Heart left ventricle (tissue), 16 donors: ENCODE measurements around the gene SRD5A3. TPM values are rescaled to one million over a fixed set of nuclear protein-coding genes. Genes with fewer than 3 reads are reported as not detected.

Experiments
- ATAC-seq, 4 donors: fragments of 200-7000 bp; cut with Tn5 transposase; one replicate each; pipeline ENCODE4 v1.9.1; 2020 to 2022; ENCODE audit warnings: moderate library complexity in 4 of 4, mild to moderate bottlenecking in 3 of 4, moderate number of reproducible peaks in 1 of 4
- DNase-seq, 5 donors: peaks; one replicate each; pipeline ENCODE4 v3.0.0-alpha.2; 2020
- H3K27ac ChIP-seq, 12 donors: fragments of 200-600 bp; sonication (generic) in 4 of 12; one replicate each; pipeline versions ENCODE4 v1.5.0 to v1.8.0; 2016 to 2022; ENCODE audit warnings: mild to moderate bottlenecking in 2 of 12
- H3K27me3 ChIP-seq, 9 donors: fragments of 200-600 bp; sonication (generic) in 2 of 9; one replicate each; pipeline versions ENCODE4 v1.5.1 to v1.8.0; 2016 to 2022; ENCODE audit warnings: mild to moderate bottlenecking in 3 of 9
- H3K36me3 ChIP-seq, 9 donors: fragments of 200-600 bp; sonication (generic) in 2 of 9; one replicate each; pipeline versions ENCODE4 v1.5.0 to v1.8.0; 2018 to 2022; ENCODE audit warnings: mild to moderate bottlenecking in 2 of 9
- H3K4me1 ChIP-seq, 12 donors: fragments of 200-600 bp; sonication (generic) in 4 of 12; one replicate each; pipeline versions ENCODE4 v1.5.0 to v1.8.0; 2016 to 2022; ENCODE audit warnings: mild to moderate bottlenecking in 3 of 12
- H3K4me3 ChIP-seq, 12 donors: fragments of 200-600 bp; sonication (generic) in 4 of 12; one replicate each; pipeline versions ENCODE4 v1.5.0 to v1.8.0; 2017 to 2022; ENCODE audit warnings: mild to moderate bottlenecking in 9 of 12, moderate library complexity in 4 of 12
- H3K9me3 ChIP-seq, 12 donors: fragments of 200-600 bp; sonication (generic) in 4 of 12; one replicate each; pipeline versions ENCODE4 v1.5.0 to v1.8.0; 2016 to 2022; ENCODE audit warnings: mild to moderate bottlenecking in 1 of 12
- POLR2A ChIP-seq, 2 donors: fragments of 450-650 bp; IDR thresholded peaks; one replicate each; pipeline ENCODE4 v1.6.1; 2017; ENCODE audit warnings: antibody characterized with exemption in 2 of 2, mild to moderate bottlenecking in 2 of 2, moderate library complexity in 2 of 2
- WGBS, 4 donors: extraction: QIAGEN DNeasy Blood & Tissue Kit in 2 of 4; methylation state at CpG; one replicate each; pipeline versions ENCODE4 v1.1.5 to v1.1.7; 2013 to 2018; 5-methylcytosine and 5-hydroxymethylcytosine counted together
- intact Hi-C, 10 donors: fragments of 100-400 bp; cut with DNase I; formaldehyde crosslinking; loops; one replicate each; pipeline versions ENCODE4 v1.11.1 to v1.14.2; 2022
- polyA plus RNA-seq, 2 donors: library from polyadenylated mRNA; stranded (reverse); fragments of 200-250 nt; gene quantifications; one replicate each; pipeline ENCODE4 v1.2.3, GENCODE V29; 2013
- total RNA-seq, 9 donors: library from RNA; depleted of rRNA in 2 of 9; stranded (reverse); fragments of >200 nt in 2 of 9; fragmentation: NEBNext Ultra II Directional in 3 of 9; extraction: Animal tissue kit (Norgen Biotek cat#: 25700) in 3 of 9; gene quantifications; one replicate each; pipeline versions ENCODE4 v1.1.0 to v1.2.4, GENCODE V29; 2016 to 2023
- TF ChIP-seq, protein P1 (sequence below), 12 donors: fragments of 200-600 bp; sonication (generic) in 4 of 12; IDR thresholded peaks; one replicate each; pipeline versions ENCODE4 v1.5.0 to v1.8.0; 2018 to 2022; ENCODE audit warnings: antibody characterized with exemption in 12 of 12, mild to moderate bottlenecking in 5 of 12
- donor health status: ischemic (EF 13 %, LVEDD 7.1; RV severe dilation, severe dysfunction).
- donor health status: healthy with polysubstance abuse.
- donor health status: DM: no; HTN: yes; CAD: no.
- donor health status: DM: no; HTN: no; CAD: no.
- donor health status: ischemic (EF 25% LVEDD 6.9; RV normal size, moderate dysfunction).
- donor health status: ischemic (EF 25% LVEDD 5.7; RV mildly dilated, moderate dysfunction).
- donor health status: healthy.
- donor health status: DM: yes; HTN: yes; CAD: no.
- donor health status: ischemic (EF 35%, LVEDD 5.7; RV mildly dilated, moderate dysfunction).
- donor health status: nonischemic (EF 11% LVEDD 7.7; RV severe dilation, severe dysfunction).
- donor health status: DM: yes; HTN: yes; CAD: no.
- donor health status: PGD.
- donor health status: ischemic (EF 29% LVEDD 5.4; RV normal size, mild dysfunction).
- donor health status: nonischemic (EF 23%, LVEDD 6.1; RV moderate dilation, normal function).

Gene SRD5A3
- total and polyA plus RNA-seq, 11 donors = 4.5 to 16.8 (median 7.8) TPM

DNA sequence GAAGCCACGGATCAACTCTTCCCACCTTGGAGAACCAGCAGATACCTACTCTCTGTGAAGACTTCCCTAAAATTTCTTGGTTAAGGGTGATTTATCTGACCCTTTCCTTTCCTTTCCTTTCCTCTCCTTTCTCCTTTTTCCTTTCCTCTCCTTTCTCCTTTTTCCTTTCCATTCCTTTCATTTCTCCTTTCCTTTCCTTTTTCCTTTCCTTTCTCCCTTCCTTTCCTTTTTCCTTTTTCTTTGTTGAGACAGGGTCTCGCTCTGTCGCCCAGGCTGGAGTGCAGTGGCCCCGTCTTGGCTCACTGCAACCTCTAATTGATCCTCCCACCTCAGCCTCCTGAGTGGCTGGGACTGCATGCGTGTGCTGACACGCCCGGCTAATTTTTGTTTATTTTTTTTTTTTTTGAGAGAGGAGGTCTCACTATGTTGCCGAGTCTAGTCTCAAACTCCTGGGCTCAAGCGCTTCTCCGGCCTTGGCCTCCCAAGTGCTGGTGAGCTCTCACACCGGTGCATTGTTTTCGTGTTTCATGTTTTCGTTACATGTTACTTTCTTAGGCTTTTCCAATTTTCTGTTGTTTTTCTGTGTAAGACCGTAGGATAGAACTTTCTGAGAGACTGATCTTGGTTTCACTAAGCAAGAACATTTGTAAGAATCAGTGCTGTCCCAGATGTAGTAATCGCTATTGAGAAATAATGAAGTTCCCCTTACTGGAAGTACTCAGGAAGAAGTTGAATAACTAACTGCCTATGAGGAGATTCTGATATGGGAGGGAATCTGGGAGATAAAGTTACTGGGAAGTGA, 51.7 kb downstream of the SRD5A3 start:
- ATAC-seq = no peak
- TF ChIP-seq, protein P1, sequence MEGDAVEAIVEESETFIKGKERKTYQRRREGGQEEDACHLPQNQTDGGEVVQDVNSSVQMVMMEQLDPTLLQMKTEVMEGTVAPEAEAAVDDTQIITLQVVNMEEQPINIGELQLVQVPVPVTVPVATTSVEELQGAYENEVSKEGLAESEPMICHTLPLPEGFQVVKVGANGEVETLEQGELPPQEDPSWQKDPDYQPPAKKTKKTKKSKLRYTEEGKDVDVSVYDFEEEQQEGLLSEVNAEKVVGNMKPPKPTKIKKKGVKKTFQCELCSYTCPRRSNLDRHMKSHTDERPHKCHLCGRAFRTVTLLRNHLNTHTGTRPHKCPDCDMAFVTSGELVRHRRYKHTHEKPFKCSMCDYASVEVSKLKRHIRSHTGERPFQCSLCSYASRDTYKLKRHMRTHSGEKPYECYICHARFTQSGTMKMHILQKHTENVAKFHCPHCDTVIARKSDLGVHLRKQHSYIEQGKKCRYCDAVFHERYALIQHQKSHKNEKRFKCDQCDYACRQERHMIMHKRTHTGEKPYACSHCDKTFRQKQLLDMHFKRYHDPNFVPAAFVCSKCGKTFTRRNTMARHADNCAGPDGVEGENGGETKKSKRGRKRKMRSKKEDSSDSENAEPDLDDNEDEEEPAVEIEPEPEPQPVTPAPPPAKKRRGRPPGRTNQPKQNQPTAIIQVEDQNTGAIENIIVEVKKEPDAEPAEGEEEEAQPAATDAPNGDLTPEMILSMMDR (IDR thresholded peaks at IDR 0.05) = no peak
- no peak for TF ChIP-seq POLR2A (IDR thresholded peaks at IDR 0.05)
- H3K36me3 ChIP-seq = peaks cover 0 to 31% (median 5%) of the 10 kb centered on the region in 9 donors
- no peaks in the 10 kb centered on the region for H3K27me3 ChIP-seq
- no peak for DNase-seq
- peak overlapping the region; percentile 63 to 100 (median 94) for H3K4me3 ChIP-seq
- peaks cover 0 to 53% (median 35%) of the 10 kb centered on the region in 12 donors for H3K4me1 ChIP-seq
- intact Hi-C loops = loop anchor here in 9 of 10 donors (2.0 to 10.0 kb wide), 7 partner anchors 50 to 615 kb away; partner anchors contain the start of genes SRD5A3 (in 7 of the 9) and CLOCK (in 3 of the 9)
- 45 to 50% (median 47%) methylated on average over 15 of the region's 15 CpGs for WGBS, 4 donors
- H3K9me3 ChIP-seq = no peaks in the 10 kb centered on the region
- H3K27ac ChIP-seq = peak overlapping the region; percentile 21 to 100 (median 98)

DNA sequence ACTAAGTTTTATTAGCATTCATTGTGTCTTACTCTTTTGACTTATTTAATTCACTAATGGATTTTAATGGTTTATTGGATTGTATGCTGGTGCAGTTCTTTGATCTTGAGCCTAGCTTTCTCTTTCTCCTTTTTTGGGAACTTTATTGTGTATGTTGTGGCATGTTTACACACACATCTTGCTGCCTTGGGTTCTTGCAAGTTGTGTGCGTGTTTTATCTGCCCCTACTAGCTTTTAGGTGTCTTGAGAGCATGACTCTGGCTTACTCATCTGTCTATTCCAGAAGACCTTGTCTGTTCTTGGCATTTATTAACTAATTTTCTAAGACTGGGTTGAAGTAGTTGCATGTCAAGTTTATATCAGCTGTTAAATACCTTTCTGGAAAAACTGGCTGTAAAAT, 52.4 kb downstream of the SRD5A3 start:
- ATAC-seq (no peak), DNase-seq (no peak)
- Histone ChIP-seq H3K4me1 (peaks cover 0 to 61% (median 35%) of the 10 kb centered on the region in 12 donors), H3K4me3 (peak overlapping the region in 11 of 12 donors; percentile 63 to 100 (median 92)), H3K27me3 (no peaks in the 10 kb centered on the region), H3K9me3 (no peaks in the 10 kb centered on the region), H3K36me3 (peaks cover 0 to 39% (median 12%) of the 10 kb centered on the region in 9 donors), H3K27ac (peak overlapping the region in 9 of 12 donors; percentile 96 to 100 (median 98))
- TF ChIP-seq POLR2A (IDR thresholded peaks at IDR 0.05) = no peak
- TF ChIP-seq, protein P1 (IDR thresholded peaks at IDR 0.05) = no peak
- intact Hi-C loops = loop anchor here in 7 of 10 donors (5.0 to 10.0 kb wide), 6 partner anchors 51 to 616 kb away; partner anchors contain the start of genes SRD5A3 (in 5 of the 7) and CLOCK (in 3 of the 7)
- 45 to 59% (median 48%) methylated on average over 1 of the region's 1 CpG for WGBS, 4 donors

DNA sequence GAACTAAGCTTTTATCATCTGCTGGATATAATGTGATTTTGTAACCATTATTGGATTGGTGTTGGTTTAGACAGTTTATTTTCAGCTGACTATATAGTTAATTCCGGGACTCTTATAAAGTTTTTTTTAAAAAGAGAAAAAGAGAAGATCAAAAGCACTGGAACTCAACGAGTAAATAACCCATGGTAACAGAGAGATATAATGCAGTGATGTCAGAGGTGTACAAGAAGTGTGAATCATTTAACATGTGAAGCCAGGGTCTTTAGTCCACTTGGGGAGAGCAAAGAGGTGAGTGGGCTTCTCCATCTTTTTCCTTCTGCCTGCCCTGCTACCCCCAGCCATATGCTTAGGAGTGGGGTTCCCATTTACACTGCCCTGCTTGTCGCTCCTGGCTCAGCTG, 52.9 kb downstream of the SRD5A3 start:
- peaks cover 0 to 44% (median 16%) of the 10 kb centered on the region in 9 donors for H3K36me3 ChIP-seq
- no peak for ATAC-seq
- intact Hi-C loops = loop anchor here in 7 of 10 donors (5.0 to 10.0 kb wide), 6 partner anchors 52 to 617 kb away; partner anchors contain the start of genes SRD5A3 (in 5 of the 7) and CLOCK (in 3 of the 7)

More for the DNA sequence above, 52.9 kb downstream of the SRD5A3 start:
- Histone ChIP-seq H3K4me3 (peak overlapping the region in 8 of 12 donors; percentile 13 to 100 (median 91)), H3K27me3 (no peaks in the 10 kb centered on the region), H3K9me3 (no peaks in the 10 kb centered on the region), H3K27ac (peak overlapping the region in 4 of 12 donors; percentile 96 to 99 (median 98)), H3K4me1 (peaks cover 0 to 66% (median 35%) of the 10 kb centered on the region in 12 donors)
- 56 to 72% (median 58%) methylated on average over 3 of the region's 3 CpGs for WGBS, 4 donors
- no peak for DNase-seq
- TF ChIP-seq, protein P1 (IDR thresholded peaks at IDR 0.05) = no peak
- no peak for TF ChIP-seq POLR2A (IDR thresholded peaks at IDR 0.05)
